ENCODE measurements around the gene COMT.
"Not testable (repeated sequence)": the region's sequence is repeated elsewhere in the genome, so short reads cannot be mapped to it uniquely, and the experiment has no call there.

The COMT gene

GRCh38 chr22:19909350-19910179 lies 32.0 kb upstream of the COMT start:
- DNase-seq, result peak; percentile 60

- no peak for DNase-seq
Observed at GRCh38 chr22:19910180-19910744, 31.3 kb upstream of the COMT start.

GRCh38 chr22:19911540-19912270 lies 29.9 kb upstream of the COMT start:
- no peak for DNase-seq

- DNase-seq, result no peak
Observed at GRCh38 chr22:19912271-19912999, 29.1 kb upstream of the COMT start.

GRCh38 chr22:19913337-19913936 lies 28.1 kb upstream of the COMT start:
- DNase-seq, result no peak

GRCh38 chr22:19914201-19914943 lies 27.2 kb upstream of the COMT start:
- DNase-seq, result no peak

GRCh38 chr22:19915287-19915954 lies 26.2 kb upstream of the COMT start:
- DNase-seq, result no peak

GRCh38 chr22:19916006-19916405 lies 25.6 kb upstream of the COMT start:
- DNase-seq, result no peak

- no peak for DNase-seq
Observed at GRCh38 chr22:19916941-19917340, 24.6 kb upstream of the COMT start.

- DNase-seq, result no peak
Observed at GRCh38 chr22:19917389-19918138, 24.0 kb upstream of the COMT start.

- no peak for DNase-seq
Observed at GRCh38 chr22:19918332-19919106, 23.1 kb upstream of the COMT start.

GRCh38 chr22:19919701-19920363 lies 21.7 kb upstream of the COMT start:
- no peak for DNase-seq

- DNase-seq, result no peak
Observed at GRCh38 chr22:19921544-19922081, 20.0 kb upstream of the COMT start.

- DNase-seq, result no peak
Observed at GRCh38 chr22:19923914-19924513, 17.6 kb upstream of the COMT start.

GRCh38 chr22:19926028-19926427 lies 15.5 kb upstream of the COMT start:
- not testable (repeated sequence) for DNase-seq

GRCh38 chr22:19927696-19928095 lies 13.9 kb upstream of the COMT start:
- no peak for DNase-seq

- DNase-seq, result no peak
Observed at GRCh38 chr22:19928207-19928606, 13.4 kb upstream of the COMT start.

Data from SHP77 treated with DMSO at 0.1 percent for 48 hours (cell line).